Prostate gland (tissue), 2 donors: ENCODE measurements around the gene NUAK1. TPM values are rescaled to one million over a fixed set of nuclear protein-coding genes. Genes with fewer than 3 reads are reported as not detected.
A peak's percentile ranks its signal among the peaks of the same experiment; 100 is the strongest.

ENCODE experiments used
- DNase-seq: peaks from one replicate; pipeline ENCODE4 v3.0.0-alpha.2; 2019; ENCODE audit warnings: low spot score
- H3K27ac ChIP-seq, 2 donors: fragments of 200-600 bp; sonication (generic); 2 replicates each; pipeline ENCODE4 v1.5.1; 2017 to 2019
- H3K27me3 ChIP-seq: fragments of 200-600 bp; sonication (generic); replicated peaks from 2 replicates; pipeline ENCODE4 v1.5.1; 2019; ENCODE audit not compliant: insufficient read depth
- H3K36me3 ChIP-seq, 2 donors: fragments of 200-600 bp; sonication (generic); 1 replicate in 1 of 2; 2 replicates in 1 of 2; pipeline versions ENCODE4 v1.5.1 to v1.8.1; 2017 to 2019
- H3K4me1 ChIP-seq: fragments of 200-600 bp; sonication (generic); replicated peaks from 2 replicates; pipeline ENCODE4 v1.5.1; 2019
- H3K4me3 ChIP-seq, 2 donors: fragments of 200-600 bp; sonication (generic); 2 replicates each; pipeline ENCODE4 v1.5.1; 2017 to 2019
- H3K9me3 ChIP-seq: fragments of 200-600 bp; sonication (generic); 2 replicates; pipeline ENCODE4 v1.5.1; 2017
- POLR2A ChIP-seq: fragments of 450-650 bp; IDR thresholded peaks from one replicate; pipeline ENCODE4 v1.6.1; 2016; ENCODE audit warnings: antibody characterized with exemption, mild to moderate bottlenecking
- POLR2AphosphoS5 ChIP-seq: sonication (generic); formaldehyde crosslinking; IDR thresholded peaks from one replicate; pipeline ENCODE4 v1.6.1; 2017; ENCODE audit warnings: antibody characterized with exemption
- WGBS: methylation state at CpG from one replicate; pipeline ENCODE4 v1.1.5; 2018; 5-methylcytosine and 5-hydroxymethylcytosine counted together
- intact Hi-C: fragments of 100-400 bp; cut with DNase I; formaldehyde crosslinking; loops from one replicate; pipeline ENCODE4 v1.14.2; 2022
- total RNA-seq, 2 donors: library from RNA; depleted of rRNA; stranded (reverse); fragments of >200 nt; gene quantifications; one replicate each; pipeline ENCODE4 v1.1.0, GENCODE V29; 2016
- TF ChIP-seq, protein P1 (sequence below), 4 experiments: fragments of 200-600 bp in 2 of 4; fragments of 450-650 bp in 2 of 4; sonication (generic) in 2 of 4; IDR thresholded peaks; 1 replicate in 3 of 4; 2 replicates in 1 of 4; pipeline ENCODE4 v1.5.1; 2016 to 2019; ENCODE audit warnings: antibody characterized with exemption in 4 of 4, mild to moderate bottlenecking in 2 of 4, moderate library complexity in 2 of 4

NUAK1 gene
- total RNA-seq, 2 donors from 2014 or later, result 9.6 to 16.0 TPM

DNA sequence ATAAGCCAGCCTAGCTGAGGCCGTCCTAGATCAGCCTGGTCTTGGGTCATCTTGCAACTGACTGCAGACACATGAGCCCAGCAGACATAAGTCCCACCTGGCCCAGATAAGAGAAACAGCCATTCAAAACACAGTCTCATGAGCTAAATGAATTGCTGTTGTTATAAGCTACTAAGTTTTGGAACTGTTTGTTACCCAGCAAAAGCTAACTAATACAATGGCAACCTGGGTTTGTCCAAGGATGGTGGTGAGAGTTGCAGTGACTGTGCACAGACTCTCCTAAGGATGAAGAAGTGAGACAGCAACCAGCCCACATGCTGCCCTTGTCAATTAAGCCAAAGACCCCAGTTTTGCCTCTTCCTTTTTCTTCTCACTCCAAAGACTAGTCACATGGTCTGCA lies 22.2 kb upstream of the NUAK1 start:
- intact Hi-C loops, result no loop called here
- Histone ChIP-seq H3K4me1 (no peaks in the 10 kb centered on the region), H3K36me3 (no peaks in the 10 kb centered on the region), H3K27ac (no peak overlapping the region), H3K4me3 (no peak overlapping the region), H3K9me3 (no peaks in the 10 kb centered on the region), H3K27me3 (no peaks in the 10 kb centered on the region)
- no peak for DNase-seq
- TF ChIP-seq POLR2A (no peak), POLR2AphosphoS5 (no peak)
- TF ChIP-seq, protein P1, sequence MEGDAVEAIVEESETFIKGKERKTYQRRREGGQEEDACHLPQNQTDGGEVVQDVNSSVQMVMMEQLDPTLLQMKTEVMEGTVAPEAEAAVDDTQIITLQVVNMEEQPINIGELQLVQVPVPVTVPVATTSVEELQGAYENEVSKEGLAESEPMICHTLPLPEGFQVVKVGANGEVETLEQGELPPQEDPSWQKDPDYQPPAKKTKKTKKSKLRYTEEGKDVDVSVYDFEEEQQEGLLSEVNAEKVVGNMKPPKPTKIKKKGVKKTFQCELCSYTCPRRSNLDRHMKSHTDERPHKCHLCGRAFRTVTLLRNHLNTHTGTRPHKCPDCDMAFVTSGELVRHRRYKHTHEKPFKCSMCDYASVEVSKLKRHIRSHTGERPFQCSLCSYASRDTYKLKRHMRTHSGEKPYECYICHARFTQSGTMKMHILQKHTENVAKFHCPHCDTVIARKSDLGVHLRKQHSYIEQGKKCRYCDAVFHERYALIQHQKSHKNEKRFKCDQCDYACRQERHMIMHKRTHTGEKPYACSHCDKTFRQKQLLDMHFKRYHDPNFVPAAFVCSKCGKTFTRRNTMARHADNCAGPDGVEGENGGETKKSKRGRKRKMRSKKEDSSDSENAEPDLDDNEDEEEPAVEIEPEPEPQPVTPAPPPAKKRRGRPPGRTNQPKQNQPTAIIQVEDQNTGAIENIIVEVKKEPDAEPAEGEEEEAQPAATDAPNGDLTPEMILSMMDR (IDR thresholded peaks at IDR 0.05), result no peak
- 100% methylated on average over 1 of the region's 1 CpG for WGBS

DNA sequence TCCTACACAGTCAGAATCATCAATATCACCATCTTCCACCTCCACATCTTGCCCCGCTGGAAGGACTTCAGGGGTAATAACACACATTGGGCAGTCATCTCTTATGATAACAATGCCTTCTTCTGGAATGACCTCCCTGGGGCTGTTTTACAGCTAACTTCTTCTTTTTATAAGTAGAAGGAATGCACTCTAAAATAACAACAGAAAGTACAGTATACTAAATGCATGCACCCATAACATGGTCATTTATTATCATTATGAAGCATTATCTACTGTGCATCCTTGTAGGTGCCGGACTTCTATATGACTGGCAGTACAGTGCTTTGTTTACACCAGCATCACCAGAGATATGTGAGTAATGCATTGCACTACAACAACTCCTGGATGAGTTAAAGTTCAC lies 19.0 kb upstream of the NUAK1 start:
- no peak for TF ChIP-seq POLR2A
- Histone ChIP-seq H3K4me3 (no peak overlapping the region), H3K9me3 (no peaks in the 10 kb centered on the region), H3K4me1 (no peaks in the 10 kb centered on the region), H3K27ac (no peak overlapping the region), H3K36me3 (no peaks in the 10 kb centered on the region), H3K27me3 (no peaks in the 10 kb centered on the region)
- 96% methylated on average over 2 of the region's 2 CpGs for WGBS
- no peak for DNase-seq
- intact Hi-C loops, result no loop called here

DNA sequence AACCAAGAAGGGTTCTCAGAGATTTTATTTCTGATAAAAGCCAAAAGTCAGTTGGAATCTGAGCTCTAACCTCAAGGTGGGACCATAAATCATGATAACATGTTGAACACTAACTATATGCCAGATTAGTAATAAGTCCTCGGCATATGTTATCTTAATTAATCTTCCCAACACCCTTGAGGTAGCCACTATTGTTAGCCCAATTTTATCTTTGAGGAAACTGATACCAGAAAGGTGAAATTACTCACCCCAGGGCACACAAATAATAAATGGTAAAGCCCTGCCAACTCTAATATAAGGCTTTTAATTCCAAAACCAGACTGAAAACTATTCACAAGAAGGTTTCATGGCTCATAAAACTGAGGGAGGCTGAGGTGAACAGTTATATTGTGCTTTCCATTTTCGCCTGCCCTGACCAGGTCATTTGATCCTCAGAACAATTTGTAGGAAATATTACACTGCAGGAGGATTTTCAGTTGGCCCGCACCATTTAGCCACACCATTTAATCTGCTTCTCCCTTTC lies 16.1 kb upstream of the NUAK1 start:
- Histone ChIP-seq H3K4me3 (no peak overlapping the region), H3K27ac (no peak overlapping the region), H3K27me3 (no peaks in the 10 kb centered on the region), H3K4me1 (no peaks in the 10 kb centered on the region), H3K9me3 (no peaks in the 10 kb centered on the region), H3K36me3 (no peaks in the 10 kb centered on the region)
- DNase-seq, result no peak
- WGBS, result 48% methylated on average over 3 of the region's 3 CpGs
- no peak for TF ChIP-seq POLR2AphosphoS5
- intact Hi-C loops, result no loop called here

DNA sequence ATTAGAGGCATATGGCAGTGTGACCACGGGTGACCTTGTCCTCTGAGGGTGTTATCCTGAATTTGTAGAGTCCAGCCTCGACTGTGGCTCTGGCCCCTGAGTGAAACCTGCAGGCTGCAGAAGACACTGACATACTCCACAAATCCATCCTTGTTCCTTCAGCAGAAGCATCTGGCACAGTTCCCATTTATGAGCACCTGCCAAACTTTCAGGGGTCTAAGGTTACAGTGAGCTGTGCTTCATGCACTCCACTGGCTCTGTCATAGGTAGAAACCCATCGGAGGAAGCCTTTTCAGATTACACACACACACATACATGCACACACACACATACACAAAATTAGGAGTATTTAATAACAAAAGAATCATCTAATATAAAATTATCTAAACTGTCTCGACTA lies 13.6 kb upstream of the NUAK1 start:
- Histone ChIP-seq H3K4me3 (no peak overlapping the region), H3K27ac (no peak overlapping the region), H3K4me1 (no peaks in the 10 kb centered on the region), H3K9me3 (no peaks in the 10 kb centered on the region), H3K27me3 (no peaks in the 10 kb centered on the region), H3K36me3 (no peaks in the 10 kb centered on the region)
- 62% methylated on average over 4 of the region's 4 CpGs for WGBS
- intact Hi-C loops, result no loop called here
- no peak for DNase-seq
- TF ChIP-seq, protein P1 (IDR thresholded peaks at IDR 0.05), result no peak
- TF ChIP-seq POLR2A (no peak), POLR2AphosphoS5 (no peak)

DNA sequence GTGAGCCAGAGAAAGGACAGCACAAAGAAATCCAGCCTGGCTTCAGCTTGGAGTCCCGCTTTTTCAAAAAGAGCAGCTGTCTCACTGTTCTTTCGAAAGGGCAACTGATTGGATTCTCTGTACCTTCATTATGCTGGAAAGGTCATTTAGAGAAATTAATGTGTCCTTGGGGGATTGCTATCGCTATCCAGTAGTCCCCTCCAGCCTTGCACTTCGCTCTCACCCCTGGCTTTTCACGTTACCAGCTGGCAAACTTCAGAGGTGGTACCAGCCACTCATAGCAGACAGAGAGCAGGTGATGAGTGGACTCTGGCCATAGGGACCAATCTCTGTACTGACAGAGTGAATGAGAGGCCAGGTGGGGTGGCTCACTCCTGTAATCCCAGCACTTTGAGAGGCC lies 11.8 kb upstream of the NUAK1 start:
- Histone ChIP-seq H3K4me1 (no peaks in the 10 kb centered on the region), H3K9me3 (no peaks in the 10 kb centered on the region), H3K4me3 (no peak overlapping the region), H3K27me3 (no peaks in the 10 kb centered on the region), H3K27ac (no peak overlapping the region), H3K36me3 (no peaks in the 10 kb centered on the region)
- TF ChIP-seq, protein P1 (IDR thresholded peaks at IDR 0.05), result no peak
- no peak for DNase-seq
- WGBS, result 89% methylated on average over 5 of the region's 5 CpGs
- intact Hi-C loops, result no loop called here

DNA sequence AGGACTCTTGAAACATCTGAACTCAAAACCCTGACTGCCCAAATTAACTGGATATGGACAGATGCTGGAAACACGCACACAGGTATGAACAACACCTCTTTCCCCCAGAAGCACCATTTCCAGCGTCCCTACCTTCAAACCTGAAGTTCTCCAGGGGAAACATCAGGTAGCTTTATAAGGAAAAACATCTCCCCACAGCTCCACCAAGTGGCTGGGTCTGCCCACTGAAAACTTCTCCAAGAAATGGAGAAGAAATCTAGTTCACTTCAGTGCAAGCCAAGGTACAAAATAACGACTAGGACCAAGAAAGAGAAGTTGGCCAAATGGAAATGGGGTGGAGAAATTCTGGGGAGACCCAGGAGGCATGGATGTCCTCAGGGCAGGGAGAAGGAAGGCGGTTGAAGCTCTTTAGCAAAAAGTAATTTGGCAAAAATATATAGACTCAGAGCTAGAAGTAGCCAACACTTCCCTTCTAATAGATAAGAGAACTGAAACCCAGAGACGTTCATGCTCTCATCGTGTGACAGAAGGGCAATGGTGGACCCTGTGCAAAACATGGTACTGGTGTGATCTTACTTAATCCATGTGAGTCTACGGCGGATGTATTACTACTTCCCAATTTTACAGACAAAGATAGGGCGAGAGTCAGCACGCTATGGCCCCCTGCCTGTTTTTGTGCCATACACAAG lies 10.5 kb upstream of the NUAK1 start:
- Histone ChIP-seq H3K27ac (no peak overlapping the region), H3K27me3 (no peaks in the 10 kb centered on the region), H3K9me3 (no peaks in the 10 kb centered on the region), H3K4me1 (no peaks in the 10 kb centered on the region), H3K36me3 (no peaks in the 10 kb centered on the region), H3K4me3 (no peak overlapping the region)
- 58% methylated on average over 10 of the region's 10 CpGs for WGBS
- peak; percentile 39 for DNase-seq
- TF ChIP-seq, protein P1 (IDR thresholded peaks at IDR 0.05), result peak in 3 of 4 experiments; percentile 54 to 67 (median 61)
- no peak for TF ChIP-seq POLR2A
- intact Hi-C loops, result no loop called here
